GM12875 (cell line): ENCODE measurements around the gene SCD5.
A peak's percentile ranks its signal among the peaks of the same experiment; 100 is the strongest.

Source experiments
- H3K4me3 ChIP-seq: one replicate; pipeline ENCODE4 v1.5.1; 2011; ENCODE audit warnings: low read depth, low read length, control low read depth
- CTCF ChIP-seq: IDR thresholded peaks from 2 replicates; pipeline ENCODE4 v1.5.1; 2011; ENCODE audit warnings: low read depth, mild to moderate bottlenecking, control low read depth, inconsistent platforms, low read length, moderate library complexity, borderline replicate concordance; ENCODE audit not compliant: insufficient read depth

Gene SCD5

GRCh38 chr4:82741188-82741587 is 57.4 kb downstream of the SCD5 start:
- TF ChIP-seq CTCF: no peak
- no peak overlapping the region for H3K4me3 ChIP-seq

GRCh38 chr4:82739287-82740190 is 59.1 kb downstream of the SCD5 start:
- peak; percentile 100 for TF ChIP-seq CTCF
- no peak overlapping the region for H3K4me3 ChIP-seq

GRCh38 chr4:82737354-82737753 is 61.2 kb downstream of the SCD5 start:
- no peak overlapping the region for H3K4me3 ChIP-seq
- no peak for TF ChIP-seq CTCF

GRCh38 chr4:82733636-82734035 is 65.0 kb downstream of the SCD5 start:
- no peak for TF ChIP-seq CTCF
- no peak overlapping the region for H3K4me3 ChIP-seq

- TF ChIP-seq CTCF: no peak
Measured at GRCh38 chr4:82728301-82728700, 70.3 kb downstream of the SCD5 start.

GRCh38 chr4:82726596-82726995 is 72.0 kb downstream of the SCD5 start:
- TF ChIP-seq CTCF: no peak
- H3K4me3 ChIP-seq: no peak overlapping the region

More at GRCh38 chr4:82728301-82728700, 70.3 kb downstream of the SCD5 start:
- H3K4me3 ChIP-seq: no peak overlapping the region
